ENCODE data around the gene SSR4. TPM values are rescaled to one million over a fixed set of nuclear protein-coding genes. Genes with fewer than 3 reads are reported as not detected.

SSR4 gene
- total and polyA plus RNA-seq, 2 donors: 257 to 328 TPM

DNA sequence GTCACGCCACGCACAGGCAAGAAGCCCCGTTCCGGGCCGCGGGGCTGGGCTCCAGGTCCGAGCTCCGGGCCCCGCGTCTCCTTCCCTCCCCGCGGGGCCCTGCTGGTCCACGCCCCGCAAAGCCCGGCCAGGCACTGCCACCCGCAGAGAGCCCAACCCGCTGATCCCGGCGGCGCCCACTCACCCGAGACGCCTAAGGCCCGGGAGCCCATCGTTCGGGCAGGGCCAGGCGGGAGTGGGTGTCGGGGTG, 35.0 kb downstream of the SSR4 start:
- no peak overlapping the region for H3K27ac ChIP-seq (ENCODE audit: low read depth in 1 of 2, low read length in 1 of 2)
- no peaks in the 10 kb centered on the region for H3K36me3 ChIP-seq (ENCODE audit: control insufficient read depth in 2 of 2, insufficient read depth in 2 of 2, low read length in 1 of 2)
- H3K27me3 ChIP-seq (ENCODE audit: control insufficient read depth in 2 of 2, insufficient read depth in 1 of 2, low read length in 1 of 2): peaks cover 17 to 88% of the 10 kb centered on the region in 2 donors
- H3K4me1 ChIP-seq (ENCODE audit: control insufficient read depth in 2 of 2, insufficient read depth in 2 of 2, low read length in 2 of 2): no peaks in the 10 kb centered on the region
- H3K4me3 ChIP-seq (ENCODE audit: low read length in 2 of 2): peak overlapping the region in 1 of 2 donors; percentile 15
- WGBS: 3% methylated on average over 27 of the region's 27 CpGs
- DNase-seq (ENCODE audit: low read depth in 6 of 9, low spot score in 9 of 9): no peak
- H3K9me3 ChIP-seq (ENCODE audit: control insufficient read depth in 2 of 2, insufficient read depth in 1 of 2, low read length in 1 of 2): peaks cover 1 to 11% of the 10 kb centered on the region in 2 donors

DNA sequence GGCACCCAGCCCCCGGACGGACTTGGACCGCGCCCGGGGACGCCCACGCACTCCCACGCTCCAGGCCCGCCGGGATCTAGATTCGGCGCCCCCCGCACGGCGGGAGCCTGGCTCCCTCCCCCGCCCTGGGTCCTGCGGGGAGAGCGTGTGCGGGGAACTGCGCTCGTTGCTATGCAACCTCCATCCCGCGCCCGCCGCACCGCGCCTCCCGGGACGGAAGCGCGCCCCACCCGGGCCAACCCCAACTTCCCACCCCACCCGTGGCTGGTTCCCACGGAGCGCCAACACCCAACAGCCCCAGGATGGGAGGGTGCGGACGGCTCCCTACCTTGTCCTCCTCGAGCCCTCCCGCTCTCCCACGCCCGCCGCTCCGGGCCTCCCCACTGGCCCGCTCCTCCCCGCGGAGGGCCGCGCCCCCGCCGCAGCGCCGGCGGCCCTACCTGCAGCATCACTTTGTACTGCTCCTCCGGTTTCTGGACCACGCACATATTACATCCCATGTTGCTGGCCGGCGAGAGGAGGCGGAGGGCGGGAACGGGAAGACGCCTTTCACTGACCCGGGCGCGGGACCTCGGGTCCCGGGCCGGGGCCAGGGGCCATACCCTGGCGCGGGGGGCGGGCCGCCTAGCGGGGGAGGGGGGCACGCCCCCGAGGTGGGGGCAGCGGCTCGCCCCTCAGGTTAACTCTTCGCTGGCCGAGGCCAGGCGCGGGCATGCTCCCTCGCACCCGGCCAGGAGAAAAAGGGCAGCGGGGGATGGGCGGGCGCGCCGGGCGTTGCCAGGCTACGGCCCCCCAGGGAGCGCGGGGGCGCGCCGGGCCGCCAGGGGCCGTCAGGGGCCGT, 35.6 kb downstream of the SSR4 start, which contains the start of gene PDZD4:
Gene PDZD4, minus strand, starts transcription at position 746 of the 841 bp plus-strand sequence. Its CDS starts 246 bp downstream, at position 500.
- WGBS: under 1% methylated on average over 84 of the region's 97 CpGs
- Histone ChIP-seq H3K36me3 (ENCODE audit: control insufficient read depth in 2 of 2, insufficient read depth in 2 of 2, low read length in 1 of 2) (no peaks in the 10 kb centered on the region), H3K4me3 (ENCODE audit: low read length in 2 of 2) (peak within 1 kb of the TSS in 1 of 2 donors; percentile 31), H3K27me3 (ENCODE audit: control insufficient read depth in 2 of 2, insufficient read depth in 1 of 2, low read length in 1 of 2) (peaks cover 17 to 87% of the 10 kb centered on the region in 2 donors), H3K27ac (ENCODE audit: low read depth in 1 of 2, low read length in 1 of 2) (no peak within 1 kb of the TSS), H3K9me3 (ENCODE audit: control insufficient read depth in 2 of 2, insufficient read depth in 1 of 2, low read length in 1 of 2) (peaks cover 1 to 11% of the 10 kb centered on the region in 2 donors), H3K4me1 (ENCODE audit: control insufficient read depth in 2 of 2, insufficient read depth in 2 of 2, low read length in 2 of 2) (no peaks in the 10 kb centered on the region)
- DNase-seq (ENCODE audit: low read depth in 6 of 9, low spot score in 9 of 9): no peak

DNA sequence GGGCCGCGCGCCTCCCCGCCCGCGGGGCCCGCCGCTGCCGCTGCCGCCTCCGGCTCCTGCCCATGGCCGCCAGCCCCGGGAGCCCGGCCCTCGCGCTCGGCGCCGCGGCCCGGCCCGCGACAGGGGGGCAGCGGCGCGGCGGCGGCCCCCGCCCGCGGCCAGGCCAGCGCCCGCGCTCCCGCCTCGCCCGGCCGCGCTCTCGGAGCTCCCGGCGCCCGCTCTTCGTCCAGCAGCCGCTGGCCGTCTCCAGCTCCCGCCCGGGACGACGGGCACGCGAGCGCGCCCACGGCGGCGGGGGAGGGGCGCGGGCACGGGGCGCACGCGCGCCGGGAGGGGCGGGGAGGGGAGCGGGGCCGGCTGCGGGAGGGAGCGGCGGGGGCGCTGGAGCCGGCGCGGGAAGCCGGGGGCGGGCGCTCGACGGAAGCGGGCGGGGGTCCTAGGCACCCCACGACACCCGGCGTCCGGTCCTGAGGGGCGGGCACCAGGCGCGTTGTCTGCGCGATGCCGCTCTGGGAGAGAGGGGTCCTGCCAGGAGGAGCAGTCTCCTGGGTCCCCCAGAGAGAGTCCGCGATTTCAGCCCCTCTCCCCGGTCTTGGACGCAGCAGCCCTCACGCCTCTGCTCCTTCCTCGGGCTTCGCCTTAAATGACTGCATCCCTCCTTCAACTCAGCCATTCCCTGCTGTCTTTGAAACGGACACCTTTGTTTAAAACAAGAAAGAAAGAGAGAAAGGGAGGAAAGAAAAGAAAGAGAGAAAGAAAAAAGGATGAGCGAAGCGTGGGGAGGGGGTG, 36.4 kb downstream of the SSR4 start:
- H3K27ac ChIP-seq (ENCODE audit: low read depth in 1 of 2, low read length in 1 of 2): no peak overlapping the region
- H3K36me3 ChIP-seq (ENCODE audit: control insufficient read depth in 2 of 2, insufficient read depth in 2 of 2, low read length in 1 of 2): no peaks in the 10 kb centered on the region
- H3K4me1 ChIP-seq (ENCODE audit: control insufficient read depth in 2 of 2, insufficient read depth in 2 of 2, low read length in 2 of 2): no peaks in the 10 kb centered on the region
- peak overlapping the region in 1 of 2 donors; percentile 31 for H3K4me3 ChIP-seq (ENCODE audit: low read length in 2 of 2)
- DNase-seq (ENCODE audit: low read depth in 6 of 9, low spot score in 9 of 9): no peak
- peaks cover 17 to 79% of the 10 kb centered on the region in 2 donors for H3K27me3 ChIP-seq (ENCODE audit: control insufficient read depth in 2 of 2, insufficient read depth in 1 of 2, low read length in 1 of 2)
- H3K9me3 ChIP-seq (ENCODE audit: control insufficient read depth in 2 of 2, insufficient read depth in 1 of 2, low read length in 1 of 2): peaks cover 1 to 11% of the 10 kb centered on the region in 2 donors
- WGBS: 5% methylated on average over 70 of the region's 102 CpGs

DNA sequence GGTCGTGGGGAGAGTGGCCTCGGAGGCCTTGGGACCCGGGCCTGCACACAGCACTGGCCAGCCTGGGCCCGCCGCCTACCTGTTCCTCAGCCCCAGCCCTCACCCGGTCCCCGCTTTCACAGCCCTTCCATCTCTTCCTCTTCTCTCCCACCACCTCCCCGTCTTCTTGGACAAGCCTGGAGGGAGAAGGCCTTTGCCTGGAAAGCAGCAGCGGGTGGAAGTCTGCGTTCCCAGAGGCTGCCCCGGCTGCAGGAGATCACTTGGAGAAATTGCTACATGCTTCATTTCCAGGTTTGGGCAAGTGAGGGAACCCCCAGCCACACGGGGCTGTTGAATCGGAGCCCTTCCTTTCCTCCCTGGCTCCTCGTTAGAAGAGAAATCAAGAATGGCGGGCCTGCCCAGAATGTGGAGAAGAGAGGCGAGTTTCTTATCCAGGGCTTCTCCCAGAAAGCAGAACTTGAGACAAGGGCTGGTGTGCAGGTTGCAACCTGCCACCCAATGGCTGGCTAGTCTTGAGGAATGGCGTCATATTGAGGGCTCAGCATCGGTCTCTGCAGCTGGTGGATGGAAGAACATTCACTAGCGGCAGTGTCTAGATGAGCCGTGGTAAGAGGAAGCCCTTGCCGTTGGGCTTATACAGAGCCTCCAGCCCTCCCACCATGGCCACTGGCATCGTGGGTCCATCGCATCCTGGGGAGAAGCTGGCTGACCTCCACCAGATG, 37.1 kb downstream of the SSR4 start:
- Histone ChIP-seq H3K27ac (ENCODE audit: low read depth in 1 of 2, low read length in 1 of 2) (no peak overlapping the region), H3K9me3 (ENCODE audit: control insufficient read depth in 2 of 2, insufficient read depth in 1 of 2, low read length in 1 of 2) (peaks cover 1 to 11% of the 10 kb centered on the region in 2 donors), H3K4me1 (ENCODE audit: control insufficient read depth in 2 of 2, insufficient read depth in 2 of 2, low read length in 2 of 2) (no peaks in the 10 kb centered on the region), H3K4me3 (ENCODE audit: low read length in 2 of 2) (no peak overlapping the region), H3K36me3 (ENCODE audit: control insufficient read depth in 2 of 2, insufficient read depth in 2 of 2, low read length in 1 of 2) (no peaks in the 10 kb centered on the region), H3K27me3 (ENCODE audit: control insufficient read depth in 2 of 2, insufficient read depth in 1 of 2, low read length in 1 of 2) (peaks cover 17 to 75% of the 10 kb centered on the region in 2 donors)
- DNase-seq (ENCODE audit: low read depth in 6 of 9, low spot score in 9 of 9): no peak
- 57% methylated on average over 23 of the region's 23 CpGs for WGBS

DNA sequence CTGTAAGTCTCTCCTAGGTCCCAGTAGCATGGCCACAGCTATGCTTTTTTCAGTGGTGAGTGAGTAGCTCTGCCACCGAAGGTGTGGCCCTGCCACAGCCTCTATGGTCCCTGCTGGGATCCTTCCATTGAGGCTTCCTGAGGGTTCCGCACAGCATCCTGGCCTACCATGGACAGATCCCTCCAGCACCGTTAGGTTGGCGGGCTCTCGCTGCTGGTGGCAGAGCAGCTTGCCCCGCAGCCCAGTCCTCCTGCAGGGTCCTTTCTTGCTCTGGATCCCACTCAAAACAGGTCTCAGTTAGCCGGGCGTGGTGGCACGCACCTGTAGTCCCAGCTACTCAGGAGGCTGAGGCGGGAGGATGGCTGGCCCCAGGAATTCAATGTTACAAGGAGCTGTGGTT, 38.3 kb downstream of the SSR4 start:
- Histone ChIP-seq H3K9me3 (ENCODE audit: control insufficient read depth in 2 of 2, insufficient read depth in 1 of 2, low read length in 1 of 2) (peaks cover 1 to 11% of the 10 kb centered on the region in 2 donors), H3K4me1 (ENCODE audit: control insufficient read depth in 2 of 2, insufficient read depth in 2 of 2, low read length in 2 of 2) (no peaks in the 10 kb centered on the region), H3K4me3 (ENCODE audit: low read length in 2 of 2) (no peak overlapping the region), H3K27ac (ENCODE audit: low read depth in 1 of 2, low read length in 1 of 2) (no peak overlapping the region), H3K36me3 (ENCODE audit: control insufficient read depth in 2 of 2, insufficient read depth in 2 of 2, low read length in 1 of 2) (no peaks in the 10 kb centered on the region), H3K27me3 (ENCODE audit: control insufficient read depth in 2 of 2, insufficient read depth in 1 of 2, low read length in 1 of 2) (peaks cover 16 to 67% of the 10 kb centered on the region in 2 donors)
- 93% methylated on average over 10 of the region's 10 CpGs for WGBS
- DNase-seq (ENCODE audit: low read depth in 6 of 9, low spot score in 9 of 9): no peak

DNA sequence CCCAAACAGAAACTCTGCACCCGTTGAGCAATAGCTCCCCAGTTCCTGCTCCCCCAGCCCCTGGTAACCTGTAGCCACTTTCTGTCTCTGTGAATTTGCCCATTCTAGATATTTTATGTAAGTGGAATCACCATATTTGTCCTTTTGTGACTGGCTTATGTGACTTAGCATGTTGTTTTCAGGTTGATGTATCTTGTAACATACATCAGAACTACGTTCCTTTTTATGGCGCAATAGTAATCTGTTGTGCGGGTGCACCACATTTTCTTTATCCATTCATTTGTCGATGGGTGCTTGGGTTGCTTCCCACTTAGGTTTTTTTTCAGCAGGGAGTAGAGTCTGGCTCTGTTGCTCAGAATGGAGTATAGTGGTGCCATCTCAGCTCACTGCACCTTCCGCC, 42.5 kb downstream of the SSR4 start:
- WGBS: 95% methylated on average over 6 of the region's 6 CpGs
- Histone ChIP-seq H3K36me3 (ENCODE audit: control insufficient read depth in 2 of 2, insufficient read depth in 2 of 2, low read length in 1 of 2) (no peaks in the 10 kb centered on the region), H3K27ac (ENCODE audit: low read depth in 1 of 2, low read length in 1 of 2) (no peak overlapping the region), H3K9me3 (ENCODE audit: control insufficient read depth in 2 of 2, insufficient read depth in 1 of 2, low read length in 1 of 2) (peaks cover 1 to 7% of the 10 kb centered on the region in 2 donors), H3K27me3 (ENCODE audit: control insufficient read depth in 2 of 2, insufficient read depth in 1 of 2, low read length in 1 of 2) (peaks cover 3 to 51% of the 10 kb centered on the region in 2 donors), H3K4me1 (ENCODE audit: control insufficient read depth in 2 of 2, insufficient read depth in 2 of 2, low read length in 2 of 2) (no peaks in the 10 kb centered on the region), H3K4me3 (ENCODE audit: low read length in 2 of 2) (no peak overlapping the region)
- DNase-seq (ENCODE audit: low read depth in 6 of 9, low spot score in 9 of 9): no peak

DNA sequence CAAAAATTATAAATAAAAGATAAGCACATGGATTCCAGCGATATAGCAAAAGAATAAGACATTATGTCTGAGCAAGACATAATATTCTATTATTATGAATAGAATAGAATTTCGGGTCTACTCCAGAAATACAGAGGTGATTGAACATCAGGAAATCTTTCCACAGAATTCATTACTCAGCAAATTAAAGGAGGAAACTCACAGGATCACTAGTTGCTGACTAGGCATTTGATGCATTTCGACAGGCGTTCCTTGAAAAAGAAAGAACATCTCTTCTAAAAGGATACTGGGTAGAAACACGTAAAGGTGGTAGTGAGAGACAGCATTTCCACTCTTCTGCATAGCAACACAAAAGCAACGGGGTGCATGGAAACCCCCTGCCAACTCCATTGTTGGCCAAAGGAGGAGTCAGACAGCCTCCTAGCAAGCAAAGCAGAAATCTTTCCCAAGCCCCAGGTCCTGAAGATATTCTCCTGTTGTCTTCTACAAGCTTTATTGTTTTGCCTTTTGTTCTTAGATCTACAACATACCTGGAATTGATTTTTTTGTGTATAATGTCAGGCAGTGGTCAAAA, 50.1 kb downstream of the SSR4 start:
- no peak for DNase-seq (ENCODE audit: low read depth in 6 of 9, low spot score in 9 of 9)
- H3K27me3 ChIP-seq (ENCODE audit: control insufficient read depth in 2 of 2, insufficient read depth in 1 of 2, low read length in 1 of 2): peaks cover 0 to 40% of the 10 kb centered on the region in 2 donors
- H3K9me3 ChIP-seq (ENCODE audit: control insufficient read depth in 2 of 2, insufficient read depth in 1 of 2, low read length in 1 of 2): no peaks in the 10 kb centered on the region
- WGBS: 34% methylated on average over 6 of the region's 6 CpGs
- H3K4me3 ChIP-seq (ENCODE audit: low read length in 2 of 2): no peak overlapping the region
- no peak overlapping the region for H3K27ac ChIP-seq (ENCODE audit: low read depth in 1 of 2, low read length in 1 of 2)
- no peaks in the 10 kb centered on the region for H3K4me1 ChIP-seq (ENCODE audit: control insufficient read depth in 2 of 2, insufficient read depth in 2 of 2, low read length in 2 of 2)
- no peaks in the 10 kb centered on the region for H3K36me3 ChIP-seq (ENCODE audit: control insufficient read depth in 2 of 2, insufficient read depth in 2 of 2, low read length in 1 of 2)

DNA sequence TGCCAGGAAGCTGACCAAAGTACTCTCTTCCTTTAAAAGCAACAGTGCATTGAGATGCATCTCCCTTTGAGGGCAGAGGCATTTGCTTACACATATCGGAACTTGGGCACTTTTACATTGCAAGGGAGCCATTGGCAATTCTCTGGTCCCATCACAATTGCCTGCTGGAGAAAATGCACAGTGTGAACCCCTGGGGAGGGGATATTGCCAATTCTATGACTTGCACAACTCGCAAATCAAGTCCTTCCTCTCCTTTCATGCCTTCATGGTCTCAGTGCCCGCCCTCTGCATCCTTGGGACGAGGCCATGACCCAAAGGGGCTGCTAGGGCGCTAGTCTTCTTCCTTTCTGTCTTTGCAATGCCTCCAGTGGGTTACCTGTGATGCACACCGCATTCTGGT, 50.7 kb downstream of the SSR4 start:
- H3K27me3 ChIP-seq (ENCODE audit: control insufficient read depth in 2 of 2, insufficient read depth in 1 of 2, low read length in 1 of 2): peaks cover 0 to 41% of the 10 kb centered on the region in 2 donors
- no peaks in the 10 kb centered on the region for H3K4me1 ChIP-seq (ENCODE audit: control insufficient read depth in 2 of 2, insufficient read depth in 2 of 2, low read length in 2 of 2)
- H3K9me3 ChIP-seq (ENCODE audit: control insufficient read depth in 2 of 2, insufficient read depth in 1 of 2, low read length in 1 of 2): no peaks in the 10 kb centered on the region
- no peak overlapping the region for H3K27ac ChIP-seq (ENCODE audit: low read depth in 1 of 2, low read length in 1 of 2)
- 38% methylated on average over 6 of the region's 6 CpGs for WGBS
- H3K36me3 ChIP-seq (ENCODE audit: control insufficient read depth in 2 of 2, insufficient read depth in 2 of 2, low read length in 1 of 2): no peaks in the 10 kb centered on the region
- no peak overlapping the region for H3K4me3 ChIP-seq (ENCODE audit: low read length in 2 of 2)
- no peak for DNase-seq (ENCODE audit: low read depth in 6 of 9, low spot score in 9 of 9)
